Neural cell (in vitro differentiated cells): ENCODE measurements around the gene CHDH. TPM values are rescaled to one million over a fixed set of nuclear protein-coding genes. Genes with fewer than 3 reads are reported as not detected.

ENCODE experiments used
- H2AFZ ChIP-seq: fragments of 200-600, 300-800 bp; sonication (generic), shearing (Covaris generic); 2 replicates; pipeline ENCODE4 v1.6.0; 2014; ENCODE audit warnings: low read depth, mild to moderate bottlenecking, antibody characterized with exemption, low read length, moderate library complexity
- H3F3A ChIP-seq: fragments of 200-600 bp; shearing (Covaris generic); 2 replicates; pipeline ENCODE4 v1.6.1; 2016; ENCODE audit warnings: mild to moderate bottlenecking, moderate library complexity, mixed read lengths, antibody characterized with exemption, low read length; ENCODE audit not compliant: insufficient read depth, poor library complexity, severe bottlenecking
- H3K27ac ChIP-seq: fragments of 200-600, 300-800 bp; sonication (generic), shearing (Covaris generic); 2 replicates; pipeline ENCODE4 v1.5.1; 2014; ENCODE audit warnings: mild to moderate bottlenecking, low read length, moderate library complexity
- H3K27me3 ChIP-seq: fragments of 300-800, 200-600 bp; sonication (generic), shearing (Covaris generic); 2 replicates; pipeline ENCODE4 v1.6.0; 2014; ENCODE audit warnings: mild to moderate bottlenecking, low read depth, low read length, moderate library complexity; ENCODE audit not compliant: insufficient read depth
- H3K36me3 ChIP-seq: fragments of 300-800, 200-600 bp; sonication (generic), shearing (Covaris generic); 2 replicates; pipeline ENCODE4 v1.5.1; 2014; ENCODE audit warnings: mild to moderate bottlenecking, antibody characterized with exemption, low read length, moderate library complexity; ENCODE audit not compliant: insufficient read depth
- H3K4me2 ChIP-seq: fragments of 300-800, 200-600 bp; sonication (generic), shearing (Covaris generic); 2 replicates; pipeline ENCODE4 v1.6.0; 2014; ENCODE audit warnings: mild to moderate bottlenecking, low read length
- H3K4me3 ChIP-seq: fragments of 300-800, 200-600 bp; sonication (generic), shearing (Covaris generic); 2 replicates; pipeline ENCODE4 v1.5.1; 2014; ENCODE audit warnings: mild to moderate bottlenecking, low read length, moderate library complexity
- H3K79me2 ChIP-seq: fragments of 200-600 bp; shearing (Covaris generic); replicated peaks from 2 replicates; pipeline ENCODE4 v1.6.0; 2014; ENCODE audit warnings: mild to moderate bottlenecking, low read length, moderate library complexity; ENCODE audit not compliant: insufficient read depth
- H3K9ac ChIP-seq: fragments of 300-800, 200-600 bp; sonication (generic), shearing (Covaris generic); 2 replicates; pipeline ENCODE4 v1.6.1; 2016; ENCODE audit warnings: mild to moderate bottlenecking, low read length, mixed read lengths
- H3K9me2 ChIP-seq: fragments of 200-600 bp; shearing (Covaris generic); 2 replicates; pipeline ENCODE4 v1.6.1; 2016; ENCODE audit warnings: mild to moderate bottlenecking, low read length, mixed read lengths; ENCODE audit not compliant: insufficient read depth
- H3K9me3 ChIP-seq: fragments of 200-600, 300-800 bp; sonication (generic), shearing (Covaris generic); 2 replicates; pipeline ENCODE4 v1.6.1; 2016; ENCODE audit warnings: mild to moderate bottlenecking, mixed run types, low read length, moderate library complexity, mixed read lengths
- H4K20me1 ChIP-seq: fragments of 200-600 bp; shearing (Covaris generic); 2 replicates; pipeline ENCODE4 v1.6.1; 2016; ENCODE audit warnings: mild to moderate bottlenecking, mixed run types; ENCODE audit not compliant: insufficient read depth
- EP300 ChIP-seq: fragments of 450-650 bp; conservative IDR thresholded peaks from 2 replicates; pipeline ENCODE4 v1.6.1; 2014; ENCODE audit warnings: antibody characterized with exemption, mild to moderate bottlenecking, moderate library complexity; ENCODE audit not compliant: poor library complexity, severe bottlenecking
- EZH2 ChIP-seq: fragments of 200-600, 300-800 bp; shearing (Covaris generic), sonication (generic); IDR thresholded peaks from 2 replicates; pipeline ENCODE4 v1.6.1; 2014; ENCODE audit warnings: antibody characterized with exemption, low read length, borderline replicate concordance, mild to moderate bottlenecking; ENCODE audit not compliant: insufficient read depth, poor library complexity, severe bottlenecking
- MXI1 ChIP-seq: fragments of 450-650 bp; conservative IDR thresholded peaks from 2 replicates; pipeline ENCODE4 v1.6.1; 2014; ENCODE audit warnings: antibody characterized with exemption, mild to moderate bottlenecking; ENCODE audit not compliant: poor library complexity, severe bottlenecking
- POLR2AphosphoS5 ChIP-seq: IDR thresholded peaks from 2 replicates; pipeline ENCODE4 v1.6.1; 2012
- RAD21 ChIP-seq: fragments of 450-650 bp; conservative IDR thresholded peaks from 2 replicates; pipeline ENCODE4 v1.6.1; 2014; ENCODE audit warnings: antibody characterized with exemption, mild to moderate bottlenecking, moderate library complexity
- REST ChIP-seq: IDR thresholded peaks from 2 replicates; pipeline ENCODE4 v1.6.1; 2012; ENCODE audit warnings: borderline replicate concordance
- SMC3 ChIP-seq: fragments of 450-650 bp; conservative IDR thresholded peaks from 2 replicates; pipeline ENCODE4 v1.6.1; 2014; ENCODE audit warnings: antibody characterized with exemption, mild to moderate bottlenecking, moderate library complexity; ENCODE audit not compliant: poor library complexity
- TAF1 ChIP-seq: IDR thresholded peaks from 2 replicates; pipeline ENCODE4 v1.6.1; 2012; ENCODE audit warnings: low read depth
- polyA plus RNA-seq: library from polyadenylated mRNA; depleted of rRNA; stranded (reverse); fragments of >200 nt; gene quantifications from 2 replicates; pipeline ENCODE4 v1.2.3, GENCODE V29; 2014
- TF ChIP-seq, protein P1 (sequence below): fragments of 450-650 bp; IDR thresholded peaks from 2 replicates; pipeline ENCODE4 v1.5.1; 2014; ENCODE audit warnings: antibody characterized with exemption, mild to moderate bottlenecking, moderate library complexity; ENCODE audit not compliant: poor library complexity, severe bottlenecking

CHDH gene
- polyA plus RNA-seq, 1 donor from 2014 or later: 0.17 TPM

DNA sequence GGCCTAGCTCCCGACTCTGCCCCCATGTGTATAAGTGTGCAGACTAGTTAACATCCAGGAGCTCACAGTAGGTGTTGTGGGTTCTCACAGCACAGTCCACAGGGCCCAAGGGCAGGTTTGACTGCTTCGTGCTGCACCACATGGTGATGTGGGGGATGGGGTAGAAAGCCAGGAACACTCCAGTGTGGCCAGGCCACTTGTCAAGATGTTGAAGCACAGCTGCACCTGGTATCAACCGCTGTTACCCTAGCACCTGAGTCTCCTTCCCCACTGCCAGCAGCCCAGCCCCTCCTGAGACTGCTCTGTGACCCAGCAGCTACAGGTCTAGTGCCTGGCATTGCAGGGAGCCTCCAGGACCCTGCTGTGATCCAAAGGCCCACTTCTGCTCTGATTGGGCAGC, 53.4 kb downstream of the CHDH start:
- Histone ChIP-seq H3K79me2 (no peaks in the 10 kb centered on the region), H3K4me3 (no peak overlapping the region), H3K9ac (no peak overlapping the region), H3K36me3 (no peaks in the 10 kb centered on the region), H3K4me2 (no peak overlapping the region), H3K9me3 (no peaks in the 10 kb centered on the region), H3K9me2 (no peaks in the 10 kb centered on the region), H3K27ac (no peak overlapping the region), H2AFZ (no peak overlapping the region), H4K20me1 (no peaks in the 10 kb centered on the region), H3K27me3 (no peaks in the 10 kb centered on the region), H3F3A (no peaks in the 10 kb centered on the region)
- TF ChIP-seq REST: no peak
- no peak for TF ChIP-seq POLR2AphosphoS5
- no peak for TF ChIP-seq SMC3
- no peak for TF ChIP-seq MXI1
- no peak for TF ChIP-seq EZH2
- TF ChIP-seq, protein P1, sequence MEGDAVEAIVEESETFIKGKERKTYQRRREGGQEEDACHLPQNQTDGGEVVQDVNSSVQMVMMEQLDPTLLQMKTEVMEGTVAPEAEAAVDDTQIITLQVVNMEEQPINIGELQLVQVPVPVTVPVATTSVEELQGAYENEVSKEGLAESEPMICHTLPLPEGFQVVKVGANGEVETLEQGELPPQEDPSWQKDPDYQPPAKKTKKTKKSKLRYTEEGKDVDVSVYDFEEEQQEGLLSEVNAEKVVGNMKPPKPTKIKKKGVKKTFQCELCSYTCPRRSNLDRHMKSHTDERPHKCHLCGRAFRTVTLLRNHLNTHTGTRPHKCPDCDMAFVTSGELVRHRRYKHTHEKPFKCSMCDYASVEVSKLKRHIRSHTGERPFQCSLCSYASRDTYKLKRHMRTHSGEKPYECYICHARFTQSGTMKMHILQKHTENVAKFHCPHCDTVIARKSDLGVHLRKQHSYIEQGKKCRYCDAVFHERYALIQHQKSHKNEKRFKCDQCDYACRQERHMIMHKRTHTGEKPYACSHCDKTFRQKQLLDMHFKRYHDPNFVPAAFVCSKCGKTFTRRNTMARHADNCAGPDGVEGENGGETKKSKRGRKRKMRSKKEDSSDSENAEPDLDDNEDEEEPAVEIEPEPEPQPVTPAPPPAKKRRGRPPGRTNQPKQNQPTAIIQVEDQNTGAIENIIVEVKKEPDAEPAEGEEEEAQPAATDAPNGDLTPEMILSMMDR: no peak
- TF ChIP-seq RAD21: no peak
- TF ChIP-seq EP300: no peak
- TF ChIP-seq TAF1: no peak

DNA sequence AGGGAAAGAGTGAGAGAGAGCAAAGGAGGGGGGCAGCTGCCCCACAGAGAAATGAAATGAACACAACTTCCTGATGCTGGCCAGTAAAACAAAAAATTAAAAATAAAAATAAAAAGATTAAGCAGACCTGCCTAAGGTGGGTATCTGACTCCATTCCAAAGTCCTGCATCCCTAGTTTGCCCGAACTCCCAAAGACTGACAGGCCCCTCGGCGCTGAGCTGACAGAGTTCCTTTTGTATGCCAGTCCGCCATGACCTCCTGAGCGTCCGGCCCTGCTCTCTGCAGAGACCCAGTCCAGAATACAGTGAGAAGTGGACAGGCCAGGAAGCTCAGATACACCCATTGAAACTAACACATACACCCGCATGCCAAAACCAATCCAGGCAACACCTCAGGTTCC, 54.9 kb downstream of the CHDH start:
- H3F3A ChIP-seq: no peaks in the 10 kb centered on the region
- H4K20me1 ChIP-seq: no peaks in the 10 kb centered on the region
- TF ChIP-seq RAD21 (no peak), SMC3 (no peak), POLR2AphosphoS5 (no peak), EZH2 (no peak), EP300 (no peak), REST (no peak), MXI1 (no peak), TAF1 (no peak)
- TF ChIP-seq, protein P1: no peak
- H3K9ac ChIP-seq: no peak overlapping the region
- H3K4me3 ChIP-seq: no peak overlapping the region
- no peaks in the 10 kb centered on the region for H3K9me3 ChIP-seq
- no peaks in the 10 kb centered on the region for H3K36me3 ChIP-seq
- H3K9me2 ChIP-seq: no peaks in the 10 kb centered on the region
- no peaks in the 10 kb centered on the region for H3K79me2 ChIP-seq
- H3K27ac ChIP-seq: no peak overlapping the region
- no peak overlapping the region for H2AFZ ChIP-seq
- no peak overlapping the region for H3K4me2 ChIP-seq
- no peaks in the 10 kb centered on the region for H3K27me3 ChIP-seq
